ENCODE data around the gene MBLAC2.

MBLAC2 gene

DNA sequence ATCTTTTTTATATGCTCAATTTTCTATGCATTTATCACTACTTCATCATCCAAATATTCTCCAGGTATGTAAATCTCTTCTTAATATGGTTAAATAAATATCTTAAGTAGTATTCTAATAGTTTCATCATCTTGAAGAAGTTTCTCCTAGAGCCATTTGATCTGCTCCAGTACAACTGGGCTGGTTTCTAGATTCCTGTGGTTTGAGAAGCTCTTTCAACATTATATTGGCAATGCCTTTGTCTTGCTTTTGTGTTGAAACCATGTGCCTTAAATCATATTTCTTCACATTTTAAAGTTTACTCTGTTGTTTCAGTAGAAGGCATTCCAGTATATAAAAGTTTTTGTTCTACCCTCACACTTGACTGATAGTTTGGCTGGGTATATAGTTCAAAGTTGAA lies 27.6 kb downstream of the MBLAC2 start:
- no peak for DNase-seq

DNA sequence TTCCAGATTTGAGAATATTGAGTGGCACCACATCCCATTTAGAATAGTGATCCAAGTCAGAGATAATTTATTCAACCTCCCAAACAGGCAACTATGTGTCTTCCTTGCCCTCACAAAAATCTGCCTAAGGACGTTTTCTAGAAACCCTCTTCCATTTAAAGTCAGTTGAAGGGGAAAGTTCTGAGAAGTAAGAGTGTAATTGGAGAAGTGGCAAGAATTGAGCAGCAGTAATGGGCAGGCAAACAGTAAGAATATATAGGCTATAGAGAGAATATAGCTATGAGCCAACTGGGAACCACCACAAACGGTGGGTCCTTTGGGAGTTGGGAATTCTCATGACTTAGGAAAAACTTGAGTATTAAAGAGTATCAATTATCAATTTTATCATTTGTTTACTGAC lies 33.9 kb downstream of the MBLAC2 start:
- no peak for DNase-seq

DNA sequence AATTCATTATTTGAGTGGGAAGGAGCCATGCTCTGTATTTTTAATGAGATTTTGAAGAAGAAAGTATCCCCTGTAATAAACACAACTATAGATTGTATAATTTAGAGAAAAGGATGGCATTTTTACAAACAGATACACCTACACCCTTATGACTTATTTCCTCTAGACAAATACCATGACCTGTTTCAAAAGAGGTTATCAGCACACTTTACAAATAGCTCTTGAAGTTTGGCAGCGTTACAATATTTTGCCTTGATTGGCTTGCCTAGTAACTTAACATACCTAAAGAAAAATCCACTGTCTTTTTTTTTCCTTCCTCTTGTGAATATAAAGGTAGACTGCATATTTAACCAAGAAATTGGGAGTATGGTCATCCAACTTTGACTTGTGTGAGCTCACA lies 36.5 kb downstream of the MBLAC2 start:
- no peak for DNase-seq

- no peak for DNase-seq
These were observed 36.9 kb downstream of the MBLAC2 start for GRCh38 chr5:90437663-90438062.

DNA sequence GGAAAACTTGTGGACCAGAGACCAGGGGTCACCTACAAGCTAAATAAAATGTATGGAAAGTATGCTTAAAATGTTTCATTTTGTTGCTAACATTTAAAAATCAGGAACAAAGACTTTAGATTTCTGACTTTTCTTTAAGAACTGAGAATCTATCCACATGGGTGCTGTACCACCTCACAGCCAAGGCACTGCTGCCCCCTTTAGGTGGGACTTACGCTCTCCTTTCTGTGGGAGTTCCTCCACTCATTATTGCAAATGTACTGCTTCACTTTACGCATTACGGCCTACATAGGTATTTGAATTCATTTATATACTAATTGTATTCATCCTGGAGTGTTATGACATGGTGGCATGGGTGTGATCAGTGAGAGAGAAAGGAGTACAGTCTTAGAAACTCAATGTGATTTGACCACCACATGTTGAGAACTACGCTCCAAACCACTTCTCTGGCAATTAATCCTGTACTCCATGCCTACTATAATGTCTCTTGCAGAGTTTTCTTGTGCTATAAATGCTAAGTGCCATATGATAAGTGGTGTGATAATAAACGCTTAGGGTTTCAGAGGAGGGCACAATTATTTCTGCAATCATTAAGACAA lies 40.4 kb downstream of the MBLAC2 start:
- DNase-seq = no peak

GRCh38 chr5:90424245-90424644 lies 50.3 kb downstream of the MBLAC2 start:
- no peak for DNase-seq

DNA sequence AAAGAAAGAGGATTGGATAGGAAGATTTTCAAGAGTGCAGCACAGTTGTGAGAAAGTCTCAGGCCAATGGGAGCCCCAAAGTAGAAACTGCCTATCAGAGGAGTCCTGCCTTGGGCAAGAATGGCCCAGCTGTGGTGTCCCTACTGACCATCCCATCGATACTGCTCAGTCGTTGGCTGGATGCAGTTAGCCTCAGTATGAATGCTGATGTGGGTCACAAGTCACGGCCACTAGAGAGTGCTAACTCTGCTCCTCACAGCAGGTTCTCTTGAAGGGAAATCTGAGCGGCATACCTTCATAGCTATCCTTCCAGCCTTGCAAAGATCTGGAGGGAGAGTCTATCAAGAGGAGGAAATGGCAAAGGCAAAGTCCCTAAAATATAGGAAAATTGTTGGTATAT lies 53.4 kb downstream of the MBLAC2 start:
- DNase-seq = no peak

DNA sequence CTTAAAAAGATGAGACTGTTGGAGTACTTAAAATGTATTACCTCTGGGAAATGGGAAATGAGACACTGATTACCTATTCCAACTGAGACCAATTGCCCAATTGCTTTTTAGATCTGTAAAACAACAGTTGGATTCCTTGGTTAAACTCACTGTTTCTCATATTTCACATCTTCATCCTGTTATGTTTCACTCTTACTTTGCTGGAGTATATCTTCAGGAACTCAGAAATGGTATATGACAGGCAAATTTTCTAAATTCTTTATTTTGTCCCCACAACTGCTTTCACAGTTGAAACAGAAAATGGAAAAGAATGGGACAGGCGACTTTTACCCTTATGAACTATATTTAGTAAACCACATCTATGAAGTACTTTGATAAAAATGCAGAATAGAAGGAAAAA lies 56.4 kb downstream of the MBLAC2 start:
- no peak for DNase-seq

GRCh38 chr5:90410178-90410762 lies 64.3 kb downstream of the MBLAC2 start:
- no peak for DNase-seq

- peak; percentile 46 for DNase-seq
These were observed 65.0 kb downstream of the MBLAC2 start, which contains the start of gene CETN3 for GRCh38 chr5:90409318-90410177. Gene CETN3, minus strand, starts transcription at chr5:90409756. Its CDS starts 95 bp downstream, at chr5:90409661.

GRCh38 chr5:90408571-90409317 lies 65.8 kb downstream of the MBLAC2 start:
- no peak for DNase-seq

All from KG1 (cell line).